ENCODE measurements around the gene LRRN2.
A peak's percentile ranks its signal among the peaks of the same experiment; 100 is the strongest.
"Not testable (repeated sequence)": the region's sequence is repeated elsewhere in the genome, so short reads cannot be mapped to it uniquely, and the experiment has no call there.

The LRRN2 gene

GRCh38 chr1:204692841-204693356 lies 7.4 kb upstream of the LRRN2 start:
- DNase-seq (ENCODE audit: low read depth): no peak
- in situ Hi-C loops (cut with HindIII; ENCODE audit: low sequenced_read_pairs): no loop called here
- no peak overlapping the region for H3K4me3 ChIP-seq (ENCODE audit: low read depth, low read length)
- TF ChIP-seq CTCF (IDR thresholded peaks at IDR 0.05; ENCODE audit: low read depth, low read length, missing control alignments): no peak

- no peak for DNase-seq (ENCODE audit: low read depth)
- TF ChIP-seq CTCF (IDR thresholded peaks at IDR 0.05; ENCODE audit: low read depth, low read length, missing control alignments): no peak
- H3K4me3 ChIP-seq (ENCODE audit: low read depth, low read length): no peak overlapping the region
- in situ Hi-C loops (cut with HindIII; ENCODE audit: low sequenced_read_pairs): no loop called here
These were observed 6.8 kb upstream of the LRRN2 start for GRCh38 chr1:204692325-204692840.

- DNase-seq (ENCODE audit: low read depth); H3K4me3 ChIP-seq (ENCODE audit: low read depth, low read length); in situ Hi-C loops (cut with HindIII; ENCODE audit: low sequenced_read_pairs): not testable (repeated sequence)
These were observed 5.8 kb upstream of the LRRN2 start for GRCh38 chr1:204691328-204691730.

GRCh38 chr1:204688776-204689175 lies 3.2 kb upstream of the LRRN2 start:
- TF ChIP-seq CTCF (IDR thresholded peaks at IDR 0.05; ENCODE audit: low read depth, low read length, missing control alignments): no peak
- DNase-seq (ENCODE audit: low read depth): no peak
- no peak overlapping the region for H3K4me3 ChIP-seq (ENCODE audit: low read depth, low read length)
- in situ Hi-C loops (cut with HindIII; ENCODE audit: low sequenced_read_pairs): no loop called here

- DNase-seq (ENCODE audit: low read depth): no peak
- no peak for TF ChIP-seq CTCF (IDR thresholded peaks at IDR 0.05; ENCODE audit: low read depth, low read length, missing control alignments)
- no peak overlapping the region for H3K4me3 ChIP-seq (ENCODE audit: low read depth, low read length)
- in situ Hi-C loops (cut with HindIII; ENCODE audit: low sequenced_read_pairs): no loop called here
These were observed 2.5 kb upstream of the LRRN2 start for GRCh38 chr1:204688007-204688406.

GRCh38 chr1:204684571-204685235 lies 835 bp downstream of the LRRN2 start:
- no peak for DNase-seq (ENCODE audit: low read depth)
- in situ Hi-C loops (cut with HindIII; ENCODE audit: low sequenced_read_pairs): no loop called here
- no peak for TF ChIP-seq CTCF (IDR thresholded peaks at IDR 0.05; ENCODE audit: low read depth, low read length, missing control alignments)
- peak overlapping the region; percentile 22 for H3K4me3 ChIP-seq (ENCODE audit: low read depth, low read length)

- no peak overlapping the region for H3K4me3 ChIP-seq (ENCODE audit: low read depth, low read length)
- DNase-seq (ENCODE audit: low read depth): no peak
- no peak for TF ChIP-seq CTCF (IDR thresholded peaks at IDR 0.05; ENCODE audit: low read depth, low read length, missing control alignments)
- in situ Hi-C loops (cut with HindIII; ENCODE audit: low sequenced_read_pairs): no loop called here
These were observed 1.4 kb downstream of the LRRN2 start for GRCh38 chr1:204684206-204684570.
